DMS53 treated with DMSO at 0.1 percent for 48 hours (cell line): Measurements from ENCODE around the gene WDR45B.

Experiments
- DNase-seq: peaks from one replicate; lab custom pipeline; 2025; ENCODE audit not compliant: unreplicated experiment; lab: John Stamatoyannopoulos, UW

Gene WDR45B

GRCh38 chr17:82648165-82648668, at the start of gene WDR45B:
WDR45B (minus strand) TSS chr17:82648444; CDS start chr17:82648340, 104 bp downstream.
- DNase-seq = peak; percentile 87

- DNase-seq = no peak
These were observed 49.5 kb upstream of the WDR45B start for GRCh38 chr17:82697808-82698064.

- DNase-seq = no peak
These were observed 48.9 kb upstream of the WDR45B start for GRCh38 chr17:82696916-82697807.

- no peak for DNase-seq
These were observed 48.0 kb upstream of the WDR45B start for GRCh38 chr17:82696259-82696658.

- no peak for DNase-seq
These were observed 46.4 kb upstream of the WDR45B start for GRCh38 chr17:82694647-82695046.

GRCh38 chr17:82693168-82693867, 45.1 kb upstream of the WDR45B start:
- DNase-seq = no peak

GRCh38 chr17:82692268-82692667, 44.0 kb upstream of the WDR45B start:
- no peak for DNase-seq

- DNase-seq = no peak
These were observed 43.5 kb upstream of the WDR45B start for GRCh38 chr17:82691714-82692113.

GRCh38 chr17:82690786-82691489, 42.7 kb upstream of the WDR45B start:
- DNase-seq = no peak

- no peak for DNase-seq
These were observed 40.8 kb upstream of the WDR45B start for GRCh38 chr17:82689077-82689476.

- no peak for DNase-seq
These were observed 39.6 kb upstream of the WDR45B start for GRCh38 chr17:82687871-82688270.

- DNase-seq = no peak
These were observed 39.2 kb upstream of the WDR45B start for GRCh38 chr17:82687375-82687861.

GRCh38 chr17:82686366-82687324, 38.4 kb upstream of the WDR45B start:
- no peak for DNase-seq

GRCh38 chr17:82685291-82685690, 37.0 kb upstream of the WDR45B start:
- no peak for DNase-seq

- DNase-seq = no peak
These were observed 36.1 kb upstream of the WDR45B start for GRCh38 chr17:82684228-82684841.

- no peak for DNase-seq
These were observed 35.3 kb upstream of the WDR45B start for GRCh38 chr17:82683534-82683933.

GRCh38 chr17:82681547-82681946, 33.3 kb upstream of the WDR45B start:
- no peak for DNase-seq

- no peak for DNase-seq
These were observed 31.6 kb upstream of the WDR45B start for GRCh38 chr17:82679586-82680465.
